ENCODE data around the gene C1orf198. TPM values are rescaled to one million over a fixed set of nuclear protein-coding genes. Genes with fewer than 3 reads are reported as not detected.

C1orf198 gene
- total and polyA plus RNA-seq, 2 of the 4 experiments (the other 2 are of a cell fraction) = 67.4 to 76.2 TPM

- H2BK20ac ChIP-seq (ENCODE audit: low read depth, low read length) = no peak overlapping the region
- H2BK120ac ChIP-seq (ENCODE audit: low read depth, low read length) = no peak overlapping the region
- no peak overlapping the region for H3K4me3 ChIP-seq (ENCODE audit: insufficient read depth, low read depth, low read length)
- H3K9me1 ChIP-seq (ENCODE audit: insufficient read depth, low read length) = peaks cover 51% of the 10 kb centered on the region
- H3K79me1 ChIP-seq (ENCODE audit: low read depth in 1 of 2, low read length in 2 of 2) = peaks cover 31 to 86% of the 10 kb centered on the region in 2 experiments
- dilution Hi-C loops (cut with HindIII; ENCODE audit: low sequenced_read_pairs, unreplicated experiment) = no loop called here
- no peak overlapping the region for H3K56ac ChIP-seq (ENCODE audit: extremely low read depth, insufficient read depth, low read length)
- no peak for ATAC-seq (ENCODE audit: low read depth)
- in situ Hi-C loops (cut with MboI; ENCODE audit: low sequenced_read_pairs) = loop anchor here (25.0 kb wide), 1 partner anchor 766 kb away; no protein-coding TSS in a partner anchor
- no peak overlapping the region for H3K18ac ChIP-seq (ENCODE audit: low read depth, low read length)
- H4K91ac ChIP-seq (ENCODE audit: insufficient read depth, low read depth, low read length) = no peak overlapping the region
- CTCF ChIA-PET = no interaction called here
- H2AK9ac ChIP-seq (replicated peaks; ENCODE audit: low read depth, low read length, poor library complexity) = no peak overlapping the region
- H3K4ac ChIP-seq (ENCODE audit: low read depth, low read length) = no peak overlapping the region
- peaks cover 56% of the 10 kb centered on the region for H4K20me1 ChIP-seq (ENCODE audit: insufficient read depth, low read length)
- H4K5ac ChIP-seq (ENCODE audit: low read depth, low read length) = no peak overlapping the region
- H3K14ac ChIP-seq (replicated peaks; ENCODE audit: low read depth, low read length) = no peak overlapping the region
- intact Hi-C loops (cut with micrococcal nuclease) = no loop called here
- H2AK5ac ChIP-seq (ENCODE audit: low read depth, low read length) = no peak overlapping the region
- peaks cover 31% of the 10 kb centered on the region for H3K36me3 ChIP-seq (ENCODE audit: control insufficient read depth, insufficient read depth, low read length)
- no peak overlapping the region for H2AFZ ChIP-seq (replicated peaks; ENCODE audit: low read length, poor library complexity)
- no peak overlapping the region for H3K27ac ChIP-seq (ENCODE audit: insufficient read depth, low read length)
- 100% methylated on average over 1 of the region's 3 CpGs; no CpG with 5 or more reads in 1 of the 2 experiments for WGBS, 2 experiments (ENCODE audit: extremely low coverage in 2 of 2, insufficient read length in 1 of 2)
- DNase-seq = no peak
- POLR2A ChIA-PET (ENCODE audit: unreplicated experiment) = no interaction called here
- H3K4me1 ChIP-seq (ENCODE audit: control insufficient read depth, insufficient read depth, low read length) = peaks cover 52% of the 10 kb centered on the region
- TF ChIP-seq RFX5 (IDR thresholded peaks at IDR 0.05; ENCODE audit: low read depth, low read length) = no peak
- no peak for TF ChIP-seq RAD21 (IDR thresholded peaks at IDR 0.05; ENCODE audit: low read length)
- no peak for TF ChIP-seq ELK1 (IDR thresholded peaks at IDR 0.05; ENCODE audit: borderline replicate concordance, low read depth, low read length)
- no peak for TF ChIP-seq MAZ (IDR thresholded peaks at IDR 0.05; ENCODE audit: borderline replicate concordance, low read depth, low read length)
- no peak for TF ChIP-seq CEBPB (IDR thresholded peaks at IDR 0.05; ENCODE audit: low read depth, low read length)
- TF ChIP-seq NFE2L2 (IDR thresholded peaks at IDR 0.05; ENCODE audit: low read depth, low read length) = no peak
- no peak for TF ChIP-seq BHLHE40 (IDR thresholded peaks at IDR 0.05; ENCODE audit: low read depth, low read length)
- no peak for TF ChIP-seq FOS (IDR thresholded peaks at IDR 0.05; ENCODE audit: low read depth, low read length)
- no peak for TF ChIP-seq USF2 (IDR thresholded peaks at IDR 0.05; ENCODE audit: low read depth, low read length)
- TF ChIP-seq CTCF (conservative IDR thresholded peaks at IDR 0.05; ENCODE audit: low read depth, low read length) = no peak
- no peak for TF ChIP-seq SMC3 (IDR thresholded peaks at IDR 0.05; ENCODE audit: low read depth, low read length)
- TF ChIP-seq RCOR1 (IDR thresholded peaks at IDR 0.05; ENCODE audit: insufficient replicate concordance, low read length) = no peak
- TF ChIP-seq MAFK (IDR thresholded peaks at IDR 0.05; ENCODE audit: low read depth, low read length) = no peak
- TF ChIP-seq POLR2A (IDR thresholded peaks at IDR 0.05; ENCODE audit: low read depth, low read length) = no peak
- TF ChIP-seq MXI1 (IDR thresholded peaks at IDR 0.05; ENCODE audit: borderline replicate concordance, low read depth, low read length) = no peak
- no peak for TF ChIP-seq CHD1 (IDR thresholded peaks at IDR 0.05; ENCODE audit: low read depth, low read length)
- no peak overlapping the region for H3K23ac ChIP-seq (ENCODE audit: low read depth, low read length)
- no peak overlapping the region for H4K8ac ChIP-seq (ENCODE audit: low read depth in 2 of 2, low read length in 2 of 2)
- H3K4me2 ChIP-seq (ENCODE audit: low read depth, low read length) = no peak overlapping the region
- no peak overlapping the region for H2BK15ac ChIP-seq (ENCODE audit: low read depth, low read length)
- BruUV-seq (replicated peaks) = no TSS peak
- peaks cover 5% of the 10 kb centered on the region for H3K9me3 ChIP-seq (ENCODE audit: control insufficient read depth, insufficient read depth, low read length)
- H3K9ac ChIP-seq (ENCODE audit: low read depth, low read length) = no peak overlapping the region
- no peaks in the 10 kb centered on the region for H3K27me3 ChIP-seq (ENCODE audit: control insufficient read depth, insufficient read depth, low read length)
- H2BK5ac ChIP-seq (ENCODE audit: low read depth, low read length, poor library complexity, severe bottlenecking) = no peak overlapping the region
These were observed 14.6 kb downstream of the C1orf198 start for GRCh38 chr1:230853731-230854130.

Measured in IMR-90 (cell line).